ENCODE data around the gene VAV2. TPM values are rescaled to one million over a fixed set of nuclear protein-coding genes. Genes with fewer than 3 reads are reported as not detected.
A peak's percentile ranks its signal among the peaks of the same experiment; 100 is the strongest.

The VAV2 gene
- total and polyA plus RNA-seq, 2 experiments from 2014 or later, result 8.1 to 28.9 TPM

- no peaks in the 10 kb centered on the region for H3K27me3 ChIP-seq (ENCODE audit: insufficient read depth)
- H3K4me3 Mint-ChIP-seq, result no peak overlapping the region
- H3K4me1 ChIP-seq (ENCODE audit: insufficient read depth), result peaks cover 14% of the 10 kb centered on the region; the same call in 1 of the 2 replicates
- no peaks in the 10 kb centered on the region for H3K36me3 Mint-ChIP-seq (ENCODE audit: low read depth)
- H3K27ac ChIP-seq (ENCODE audit: low read depth), result no peak overlapping the region
- no peaks in the 10 kb centered on the region for H3K9me3 Mint-ChIP-seq
- H3K79me2 ChIP-seq (replicated peaks; ENCODE audit: insufficient read depth), result no peaks in the 10 kb centered on the region
- H3K27ac Mint-ChIP-seq, result 0 out of 2 replicates have a peak overlapping the region, but pooled peaks have one; percentile 16
- no peaks in the 10 kb centered on the region for H3K36me3 ChIP-seq (ENCODE audit: insufficient read depth)
- TF ChIP-seq NANOG (IDR thresholded peaks at IDR 0.05; ENCODE audit: borderline replicate concordance) (no peak), JUNB (IDR thresholded peaks at IDR 0.05; ENCODE audit: unreplicated experiment) (no peak), ZNF331 (CRISPR knock-in tag; IDR thresholded peaks at IDR 0.05; ENCODE audit: low read depth) (no peak), EZH2phosphoT487 (IDR thresholded peaks at IDR 0.05; ENCODE audit: unreplicated experiment) (no peak), POLR2AphosphoS5 (IDR thresholded peaks at IDR 0.05; ENCODE audit: low read depth) (no peak), ZNF462 (CRISPR knock-in tag; IDR thresholded peaks at IDR 0.05) (no peak), STAT1 (IDR thresholded peaks at IDR 0.05; ENCODE audit: unreplicated experiment) (no peak), CREB1 (CRISPR knock-in tag; IDR thresholded peaks at IDR 0.05; ENCODE audit: low read depth) (no peak), CTCF (conservative IDR thresholded peaks at IDR 0.05; ENCODE audit: low read depth in 2 of 2) (no peak), REST (IDR thresholded peaks at IDR 0.05; ENCODE audit: unreplicated experiment) (no peak), ZNF114 (CRISPR knock-in tag; IDR thresholded peaks at IDR 0.05) (no peak)
- no peaks in the 10 kb centered on the region for H3F3A ChIP-seq (replicated peaks; ENCODE audit: low read depth)
- H3K9me2 ChIP-seq (ENCODE audit: insufficient read depth), result no peaks in the 10 kb centered on the region
- H4K20me1 ChIP-seq (replicated peaks; ENCODE audit: insufficient read depth), result no peaks in the 10 kb centered on the region; the same call in 1 of the 2 replicates
- no peak overlapping the region for H2AFZ ChIP-seq
- peaks cover 46% of the 10 kb centered on the region for H3K4me1 Mint-ChIP-seq
- no peak overlapping the region for H3K4me2 ChIP-seq
- ATAC-seq, result no peak
- H3K27me3 Mint-ChIP-seq (ENCODE audit: insufficient read depth, low read depth, poor library complexity), result peaks cover 14% of the 10 kb centered on the region
- DNase-seq (ENCODE audit: low spot score), result no peak
- H3K4me3 ChIP-seq, result no peak overlapping the region
Measured at GRCh38 chr9:133822430-133823065, 169.6 kb downstream of the VAV2 start.

Data from GM23338 (cell line).